Fibroblast of the aortic adventitia (primary cell): Measurements from ENCODE around the gene POLR1H. TPM values are rescaled to one million over a fixed set of nuclear protein-coding genes. Genes with fewer than 3 reads are reported as not detected.
"Not testable (repeated sequence)": the region's sequence is repeated elsewhere in the genome, so short reads cannot be mapped to it uniquely, and the experiment has no call there.

Experiments
- DNase-seq: peaks from one replicate; pipeline ENCODE4 v3.0.0-alpha.2; 2010; ENCODE audit warnings: low read depth
- H3K4me3 ChIP-seq: 2 replicates; pipeline ENCODE4 v1.5.1; 2011; ENCODE audit warnings: low read depth, mild to moderate bottlenecking, control low read depth, low read length, moderate library complexity
- total RNA-seq: library from RNA; depleted of rRNA; stranded (reverse); fragments of >200 nt; gene quantifications from 2 replicates; pipeline ENCODE4 v1.2.3, GENCODE V29; 2012; ENCODE audit warnings: low replicate concordance
- TF ChIP-seq, protein P1 (sequence below): IDR thresholded peaks from 2 replicates; pipeline ENCODE4 v1.5.1; 2011; ENCODE audit warnings: mild to moderate bottlenecking, low read length, control low read depth, inconsistent platforms; ENCODE audit not compliant: insufficient read depth

The POLR1H gene, protein sequence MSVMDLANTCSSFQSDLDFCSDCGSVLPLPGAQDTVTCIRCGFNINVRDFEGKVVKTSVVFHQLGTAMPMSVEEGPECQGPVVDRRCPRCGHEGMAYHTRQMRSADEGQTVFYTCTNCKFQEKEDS
- total RNA-seq = 11.0 and 18.3 TPM in 2 replicates

DNA sequence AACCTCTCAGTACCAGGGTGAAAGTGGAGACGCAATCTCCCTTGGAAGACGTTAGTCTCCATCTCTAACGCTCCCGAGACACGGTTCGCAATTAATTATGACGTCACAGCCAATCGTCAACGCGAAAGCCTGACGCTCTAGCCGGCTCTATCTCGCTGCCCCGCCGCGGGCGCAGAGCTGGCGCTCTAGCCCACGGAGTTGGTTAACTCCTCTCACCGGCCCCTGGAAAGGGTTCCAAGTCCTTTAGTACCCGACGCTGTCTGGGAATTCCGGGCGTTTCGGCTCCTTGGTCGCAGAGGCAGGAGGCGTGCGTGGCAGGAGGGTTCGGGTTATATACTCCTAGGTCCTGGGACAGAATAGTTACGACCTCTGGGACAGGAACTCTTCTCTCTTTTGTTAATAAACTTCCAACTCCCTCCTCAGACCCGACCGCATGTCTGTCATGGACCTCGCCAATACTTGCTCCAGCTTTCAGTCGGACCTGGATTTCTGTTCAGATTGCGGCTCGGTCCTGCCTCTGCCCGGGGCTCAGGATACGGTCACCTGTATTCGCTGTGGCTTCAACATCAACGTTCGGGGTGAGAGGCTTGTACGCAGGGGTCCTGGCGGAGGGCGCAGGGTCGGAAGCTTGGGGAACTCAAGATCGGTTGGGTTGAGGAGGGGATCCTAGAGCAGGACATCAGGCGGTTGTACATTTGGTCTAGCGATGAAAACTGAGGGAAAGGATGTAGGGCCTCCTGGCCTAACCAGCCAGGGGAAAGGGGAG lies at the start of gene POLR1H:
TSS of gene POLR1H (plus strand) at position 174 of the 766 bp plus-strand sequence. CDS start at position 434, 260 bp downstream.
- peak; percentile 97 for DNase-seq
- TF ChIP-seq, protein P1, sequence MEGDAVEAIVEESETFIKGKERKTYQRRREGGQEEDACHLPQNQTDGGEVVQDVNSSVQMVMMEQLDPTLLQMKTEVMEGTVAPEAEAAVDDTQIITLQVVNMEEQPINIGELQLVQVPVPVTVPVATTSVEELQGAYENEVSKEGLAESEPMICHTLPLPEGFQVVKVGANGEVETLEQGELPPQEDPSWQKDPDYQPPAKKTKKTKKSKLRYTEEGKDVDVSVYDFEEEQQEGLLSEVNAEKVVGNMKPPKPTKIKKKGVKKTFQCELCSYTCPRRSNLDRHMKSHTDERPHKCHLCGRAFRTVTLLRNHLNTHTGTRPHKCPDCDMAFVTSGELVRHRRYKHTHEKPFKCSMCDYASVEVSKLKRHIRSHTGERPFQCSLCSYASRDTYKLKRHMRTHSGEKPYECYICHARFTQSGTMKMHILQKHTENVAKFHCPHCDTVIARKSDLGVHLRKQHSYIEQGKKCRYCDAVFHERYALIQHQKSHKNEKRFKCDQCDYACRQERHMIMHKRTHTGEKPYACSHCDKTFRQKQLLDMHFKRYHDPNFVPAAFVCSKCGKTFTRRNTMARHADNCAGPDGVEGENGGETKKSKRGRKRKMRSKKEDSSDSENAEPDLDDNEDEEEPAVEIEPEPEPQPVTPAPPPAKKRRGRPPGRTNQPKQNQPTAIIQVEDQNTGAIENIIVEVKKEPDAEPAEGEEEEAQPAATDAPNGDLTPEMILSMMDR = no peak
- H3K4me3 ChIP-seq = peak within 1 kb of the TSS; percentile 100

DNA sequence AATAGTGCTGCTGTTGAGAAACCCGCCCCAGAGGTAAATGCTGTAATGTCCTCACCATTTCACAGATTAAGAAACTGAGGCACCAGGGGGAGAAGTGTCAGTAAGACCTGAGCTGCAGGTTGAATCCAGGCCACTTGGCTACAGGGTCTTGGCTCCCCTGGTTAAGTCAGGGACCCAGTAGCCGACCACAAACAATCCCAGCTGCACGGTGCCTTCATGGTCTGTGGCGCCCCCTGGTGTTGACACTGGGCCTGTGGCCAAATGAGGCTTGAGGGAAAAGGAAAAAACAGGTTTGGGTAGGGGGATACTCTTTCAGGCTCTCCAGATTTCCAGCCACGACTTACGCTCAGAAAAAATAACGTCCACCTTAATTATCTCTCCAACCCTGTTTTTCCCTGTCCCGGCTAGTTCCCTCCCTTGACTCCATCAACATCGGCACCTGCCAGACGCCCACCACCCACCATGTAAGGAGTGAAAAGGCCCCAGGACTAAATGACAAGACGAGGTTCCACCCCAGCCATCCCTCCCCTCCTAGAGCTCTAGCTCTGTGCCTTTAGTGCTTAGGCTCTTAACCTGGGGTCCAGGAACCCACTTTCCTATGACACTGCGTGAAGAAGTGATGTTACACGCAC lies 47.7 kb upstream of the POLR1H start:
- no peak overlapping the region for H3K4me3 ChIP-seq
- peak; percentile 7 for DNase-seq
- TF ChIP-seq, protein P1 = peak; percentile 74

DNA sequence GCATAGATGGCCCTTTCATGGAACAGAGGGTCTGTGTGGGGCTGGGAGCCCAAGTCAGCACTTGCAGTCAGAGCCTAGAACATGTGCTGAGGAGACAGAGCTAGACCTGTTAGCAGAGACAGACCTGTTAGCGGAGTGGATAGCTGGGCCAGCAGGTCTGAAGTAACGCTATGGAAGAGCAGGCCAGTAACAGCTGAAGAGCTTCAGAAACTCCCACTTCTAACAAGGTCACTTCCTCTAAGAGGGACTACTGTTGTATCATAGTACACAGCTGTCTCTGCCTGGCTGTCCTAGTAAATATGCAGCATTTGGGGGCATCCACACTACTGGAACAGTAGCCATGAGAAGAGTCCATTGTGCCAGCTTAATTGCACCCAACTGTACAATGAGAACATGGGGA lies 41.2 kb upstream of the POLR1H start:
- no peak overlapping the region for H3K4me3 ChIP-seq
- TF ChIP-seq, protein P1 = no peak
- no peak for DNase-seq

DNA sequence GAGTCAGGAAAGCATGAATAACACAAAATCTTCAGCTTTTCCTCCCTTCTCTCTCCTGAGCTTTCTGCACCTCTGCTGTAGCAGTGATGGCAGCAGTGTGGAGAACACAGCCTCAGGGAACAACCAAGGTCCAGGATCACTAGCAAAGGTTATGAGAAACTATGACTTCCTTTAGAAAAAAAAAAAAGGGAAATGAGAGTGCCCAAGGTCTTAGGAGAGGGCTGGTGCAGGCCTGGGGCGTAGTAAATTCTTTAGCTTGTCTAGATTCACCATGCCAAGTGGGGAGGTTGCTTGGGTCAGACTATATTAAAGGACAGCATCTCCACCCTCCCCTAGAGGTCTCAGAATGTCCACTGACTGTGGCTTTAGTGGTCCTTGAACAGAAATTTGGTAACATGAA lies 40.4 kb upstream of the POLR1H start:
- TF ChIP-seq, protein P1 = no peak
- no peak for DNase-seq
- no peak overlapping the region for H3K4me3 ChIP-seq

DNA sequence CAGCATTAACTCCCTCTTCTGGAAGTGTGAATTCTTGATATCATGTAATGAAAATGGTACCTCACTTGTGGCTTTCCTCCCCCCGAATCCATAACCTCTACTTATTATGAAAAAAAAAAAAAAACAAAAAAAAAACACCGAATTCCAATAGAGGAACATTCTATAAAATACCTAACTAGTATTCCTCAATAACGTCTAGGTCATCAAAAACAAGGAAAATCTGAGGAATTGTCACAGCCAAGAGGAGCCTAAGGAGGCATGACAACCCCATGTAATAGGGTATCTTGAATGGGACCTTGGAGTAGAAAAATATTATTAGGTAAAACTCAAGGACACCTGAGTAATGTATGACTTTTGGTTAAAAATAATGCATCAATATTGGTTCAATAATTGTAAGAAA lies 38.9 kb upstream of the POLR1H start:
- TF ChIP-seq, protein P1 = no peak
- H3K4me3 ChIP-seq = no peak overlapping the region
- no peak for DNase-seq

DNA sequence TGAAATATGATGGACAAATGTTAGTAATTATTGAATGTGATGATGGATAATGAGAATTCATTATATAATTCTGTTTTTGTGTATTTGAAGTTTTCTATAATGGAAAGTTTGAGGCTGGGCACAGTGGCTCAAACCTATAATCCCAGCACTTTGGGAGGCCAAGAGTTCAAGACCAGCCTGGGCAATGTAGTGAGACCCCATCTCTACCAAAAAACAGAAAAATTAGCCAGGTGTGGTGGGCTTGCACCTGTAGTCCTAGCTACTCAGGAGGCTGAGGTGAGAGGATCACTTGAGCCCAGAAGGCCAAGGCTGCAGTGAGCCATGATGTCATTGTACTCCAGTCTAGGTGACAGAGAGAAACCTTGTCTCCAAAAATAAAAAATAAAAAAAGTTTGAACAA lies 38.4 kb upstream of the POLR1H start:
- not testable (repeated sequence) for DNase-seq, H3K4me3 ChIP-seq

DNA sequence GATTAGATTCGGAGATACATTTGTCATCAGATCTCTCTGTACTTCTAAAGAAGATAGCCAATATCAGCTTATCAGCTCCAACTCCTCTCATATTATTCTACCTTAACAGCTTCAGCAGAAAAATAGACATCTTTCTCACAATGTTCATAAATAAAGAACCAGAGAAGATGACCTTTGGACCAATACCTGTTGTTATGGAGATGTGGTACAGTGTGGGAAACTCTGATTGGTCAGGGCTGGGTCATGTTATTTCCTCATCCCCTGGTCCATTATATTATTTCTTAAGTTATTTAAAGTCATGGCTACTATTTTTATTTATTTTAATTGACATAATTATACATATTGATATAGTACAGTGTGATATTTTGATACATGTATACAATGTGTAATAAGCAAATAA lies 35.9 kb upstream of the POLR1H start:
- TF ChIP-seq, protein P1 = no peak
- H3K4me3 ChIP-seq = no peak overlapping the region
- no peak for DNase-seq
